Measurements from ENCODE around the gene UBE2I.

DNA sequence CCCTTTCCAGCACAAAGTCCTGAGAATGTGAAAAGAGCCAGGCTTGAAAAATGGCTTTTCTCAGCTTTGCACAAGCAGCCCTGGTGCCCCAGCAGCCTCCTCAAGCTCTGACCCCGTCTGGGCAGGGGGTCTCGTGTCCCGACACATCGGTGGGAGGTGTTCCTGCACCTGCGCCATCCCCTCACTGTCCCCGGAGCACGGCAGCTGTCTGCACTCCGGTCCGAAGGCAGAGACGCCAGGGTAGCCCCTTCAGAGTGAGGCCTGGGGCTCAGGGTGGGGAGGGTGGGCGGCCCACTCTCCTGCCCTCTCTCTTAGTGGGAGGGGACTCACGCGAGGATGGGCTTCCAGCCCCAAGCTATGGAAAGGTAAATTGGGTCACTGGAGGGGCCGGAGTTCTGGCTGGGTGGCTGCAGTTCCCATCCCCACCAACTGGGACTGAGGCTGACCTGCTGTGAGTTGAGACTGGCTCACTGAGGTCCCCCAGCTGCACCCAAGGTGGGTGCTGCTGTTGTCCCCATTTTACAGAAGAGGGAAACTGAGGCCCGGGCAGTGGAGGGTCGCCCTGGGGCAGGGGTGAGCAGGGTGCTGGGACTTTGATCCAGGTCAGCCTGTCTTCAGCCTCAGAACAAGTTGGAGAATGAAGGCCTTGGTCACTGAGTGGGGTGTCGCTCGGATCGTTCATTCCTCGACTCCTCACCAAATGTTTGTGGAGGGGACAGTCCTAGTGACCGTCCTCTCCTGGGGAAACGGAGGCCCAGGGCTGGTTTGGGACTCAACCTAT is 21.7 kb downstream of the UBE2I start:
- TF ChIP-seq, protein P1, sequence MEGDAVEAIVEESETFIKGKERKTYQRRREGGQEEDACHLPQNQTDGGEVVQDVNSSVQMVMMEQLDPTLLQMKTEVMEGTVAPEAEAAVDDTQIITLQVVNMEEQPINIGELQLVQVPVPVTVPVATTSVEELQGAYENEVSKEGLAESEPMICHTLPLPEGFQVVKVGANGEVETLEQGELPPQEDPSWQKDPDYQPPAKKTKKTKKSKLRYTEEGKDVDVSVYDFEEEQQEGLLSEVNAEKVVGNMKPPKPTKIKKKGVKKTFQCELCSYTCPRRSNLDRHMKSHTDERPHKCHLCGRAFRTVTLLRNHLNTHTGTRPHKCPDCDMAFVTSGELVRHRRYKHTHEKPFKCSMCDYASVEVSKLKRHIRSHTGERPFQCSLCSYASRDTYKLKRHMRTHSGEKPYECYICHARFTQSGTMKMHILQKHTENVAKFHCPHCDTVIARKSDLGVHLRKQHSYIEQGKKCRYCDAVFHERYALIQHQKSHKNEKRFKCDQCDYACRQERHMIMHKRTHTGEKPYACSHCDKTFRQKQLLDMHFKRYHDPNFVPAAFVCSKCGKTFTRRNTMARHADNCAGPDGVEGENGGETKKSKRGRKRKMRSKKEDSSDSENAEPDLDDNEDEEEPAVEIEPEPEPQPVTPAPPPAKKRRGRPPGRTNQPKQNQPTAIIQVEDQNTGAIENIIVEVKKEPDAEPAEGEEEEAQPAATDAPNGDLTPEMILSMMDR (conservative IDR thresholded peaks at IDR 0.05 in 1 of 2, IDR thresholded peaks at IDR 0.05 in 1 of 2; ENCODE audit: low read depth in 1 of 2, low read length in 2 of 2), result no peak
- TF ChIP-seq EZH2 (IDR thresholded peaks at IDR 0.05; ENCODE audit: low read length, missing control alignments), result no peak

Measured in fibroblast of lung (primary cell).